Astrocyte of the hippocampus (primary cell): ENCODE results near the gene NUDT1.

Experiments used
- DNase-seq: peaks from one replicate; pipeline ENCODE4 v3.0.0; 2011; ENCODE audit warnings: low read depth, low spot score

NUDT1 gene

DNA sequence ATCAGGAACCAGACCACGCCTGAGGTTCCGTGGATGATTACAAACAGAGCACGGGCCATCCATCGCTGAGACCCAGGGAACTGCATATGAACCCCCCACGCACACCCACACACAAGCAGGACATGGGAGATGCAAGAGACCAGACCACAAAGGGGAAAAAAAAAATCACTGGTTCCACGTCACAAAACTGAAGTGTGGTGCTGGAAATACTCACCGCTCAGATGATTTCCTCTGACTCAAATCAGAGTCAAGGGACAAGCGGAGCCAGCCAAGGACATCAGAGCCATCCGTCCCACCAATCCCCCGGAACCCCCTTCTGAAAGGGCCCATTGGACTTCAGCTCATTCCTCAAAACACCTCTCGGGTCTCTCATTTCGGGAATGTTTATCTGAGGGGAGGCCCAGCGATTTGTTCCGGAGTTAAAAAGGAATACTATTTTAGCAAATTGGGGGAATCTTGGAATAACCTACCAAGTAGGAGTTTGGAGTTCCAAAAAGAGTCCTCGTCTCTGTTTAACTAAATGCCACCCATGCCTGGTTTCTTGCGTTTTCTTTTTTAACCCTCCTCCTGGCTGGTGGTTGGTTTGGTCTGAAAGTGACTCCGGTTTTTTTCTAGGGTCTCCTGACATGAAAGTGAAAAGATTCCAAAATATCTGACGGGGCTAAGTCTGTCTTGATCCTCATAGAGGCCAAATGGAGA, 57.3 kb downstream of the NUDT1 start:
- peak; percentile 48 for DNase-seq

DNA sequence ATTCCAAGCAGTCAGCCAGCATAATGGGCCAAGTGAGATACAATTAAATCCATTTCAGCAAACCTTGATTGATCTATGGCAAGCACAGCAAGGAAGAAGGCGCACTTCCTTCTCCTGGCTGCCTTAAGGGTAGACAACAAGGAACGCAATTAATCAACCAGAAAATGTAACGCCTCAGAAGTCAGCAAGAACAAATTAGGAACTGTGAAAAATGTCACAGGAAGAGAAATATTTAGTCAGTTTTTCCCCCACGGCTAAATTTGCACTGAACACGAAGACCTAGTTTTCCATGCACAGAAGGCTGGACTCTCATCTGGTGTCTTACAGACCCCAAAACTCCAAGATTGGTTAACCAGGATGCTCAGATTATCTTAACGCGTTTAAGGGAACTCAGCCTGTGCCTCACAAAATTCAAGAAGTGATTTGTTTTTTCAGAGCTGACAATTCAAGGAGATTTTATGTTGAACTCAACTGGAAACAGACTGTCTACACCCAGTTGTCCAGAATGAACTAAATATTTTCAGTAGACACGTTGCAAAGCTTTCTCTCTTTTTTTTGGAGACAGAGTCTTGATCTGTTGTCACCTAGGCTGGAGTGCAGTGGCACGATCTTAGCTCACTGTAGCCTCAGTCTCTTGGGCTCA, 58.0 kb downstream of the NUDT1 start:
- no peak for DNase-seq
